NT2/D1 (cell line): ENCODE measurements around the gene ENPEP.

ENCODE experiments used
- SUZ12 ChIP-seq: IDR thresholded peaks from 2 replicates; pipeline ENCODE4 v1.6.1; 2011; ENCODE audit not compliant: insufficient read length, insufficient read depth; ENCODE audit errors: extremely low read depth
- YY1 ChIP-seq: IDR thresholded peaks from 2 replicates; pipeline ENCODE4 v1.6.1; 2011; ENCODE audit not compliant: insufficient read length, insufficient read depth
- ZNF274 ChIP-seq: IDR thresholded peaks from 2 replicates; pipeline ENCODE4 v1.6.1; 2011; ENCODE audit warnings: mild to moderate bottlenecking, low read depth, low read length

DNA sequence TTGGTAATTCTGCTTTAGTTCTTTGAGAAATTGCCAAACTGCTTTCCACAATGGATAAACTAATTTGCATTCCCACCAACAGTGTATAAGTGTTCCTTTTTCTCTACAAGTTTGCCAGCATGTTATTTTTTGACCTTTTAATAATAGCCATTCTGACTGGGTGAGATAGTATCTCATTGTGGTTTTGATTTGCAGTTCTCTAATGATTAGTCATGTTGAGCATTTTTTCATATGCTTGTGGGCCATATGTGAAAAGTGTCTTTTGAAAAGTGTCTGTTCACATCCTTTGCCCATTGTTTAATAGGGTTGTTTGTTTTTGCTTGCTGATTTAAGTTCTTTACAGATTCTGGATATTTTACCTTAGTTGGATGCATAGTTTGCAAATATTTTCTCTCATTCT is 25.9 kb downstream of the ENPEP start:
- no peak for TF ChIP-seq ZNF274
- TF ChIP-seq SUZ12: no peak
- no peak for TF ChIP-seq YY1
